ENCODE data around the gene POLR1H. TPM values are rescaled to one million over a fixed set of nuclear protein-coding genes. Genes with fewer than 3 reads are reported as not detected.

Gene POLR1H
- total and polyA plus RNA-seq, 7 donors, result 15.4 to 32.9 (median 23.7) TPM

DNA sequence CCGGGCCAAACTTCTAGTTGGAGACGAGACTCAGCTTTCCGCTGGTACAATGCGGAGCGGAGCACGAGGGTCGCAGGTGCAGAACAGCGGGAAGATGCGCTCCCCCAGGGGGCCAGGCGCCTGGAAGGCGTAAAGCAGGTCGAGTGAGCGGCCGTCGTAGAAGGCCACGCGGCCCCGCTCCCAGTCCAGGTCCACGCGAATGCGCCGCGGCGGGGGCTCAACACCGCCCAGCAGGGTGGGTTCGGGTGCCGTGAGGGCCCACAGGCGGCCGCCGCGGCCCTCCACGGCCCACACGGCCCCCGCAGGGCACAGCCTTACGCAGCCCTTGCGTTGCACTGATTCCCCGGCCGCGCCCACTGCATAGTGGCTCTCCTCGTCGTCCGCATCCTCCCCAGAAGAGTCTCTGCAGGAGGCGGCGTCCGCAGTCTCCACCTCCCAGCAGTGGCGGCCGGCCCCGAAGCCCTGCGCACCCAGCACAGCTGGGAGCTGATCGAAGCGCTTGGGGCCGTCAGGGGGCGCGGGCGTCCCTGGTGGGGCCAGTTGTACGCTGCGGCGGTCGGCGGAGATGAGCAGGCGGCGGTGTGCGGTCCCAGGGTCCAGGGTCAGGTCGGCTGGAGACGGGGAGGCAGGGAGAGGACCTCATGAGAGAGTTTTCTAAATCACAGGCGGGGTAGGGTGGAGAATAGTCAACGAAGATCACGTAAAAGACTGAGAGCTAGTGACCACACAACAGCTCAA is 10.2 kb downstream of the POLR1H start:
- DNase-seq (peak; percentile 29 to 64), ATAC-seq (no peak)
- Histone ChIP-seq H3K27ac (no peak overlapping the region), H3K36me3 (ENCODE audit: insufficient read depth in 1 of 2, low read depth in 1 of 2) (peaks cover 0 to 23% of the 10 kb centered on the region in 2 donors), H3K27me3 (ENCODE audit: insufficient read depth in 3 of 3, low read length in 2 of 3) (peaks cover 0 to 59% (median 33%) of the 10 kb centered on the region in 3 donors), H3K9me3 (no peaks in the 10 kb centered on the region), H3K4me1 (peaks cover 17% of the 10 kb centered on the region), H3K4me3 (peak overlapping the region; percentile 32)
- intact Hi-C loops (cut with DNase I), result no loop called here
- 14 to 27% (median 23%) methylated on average over 49 to 68 of the region's 68 CpGs for WGBS, 3 donors
- TF ChIP-seq, protein P1, sequence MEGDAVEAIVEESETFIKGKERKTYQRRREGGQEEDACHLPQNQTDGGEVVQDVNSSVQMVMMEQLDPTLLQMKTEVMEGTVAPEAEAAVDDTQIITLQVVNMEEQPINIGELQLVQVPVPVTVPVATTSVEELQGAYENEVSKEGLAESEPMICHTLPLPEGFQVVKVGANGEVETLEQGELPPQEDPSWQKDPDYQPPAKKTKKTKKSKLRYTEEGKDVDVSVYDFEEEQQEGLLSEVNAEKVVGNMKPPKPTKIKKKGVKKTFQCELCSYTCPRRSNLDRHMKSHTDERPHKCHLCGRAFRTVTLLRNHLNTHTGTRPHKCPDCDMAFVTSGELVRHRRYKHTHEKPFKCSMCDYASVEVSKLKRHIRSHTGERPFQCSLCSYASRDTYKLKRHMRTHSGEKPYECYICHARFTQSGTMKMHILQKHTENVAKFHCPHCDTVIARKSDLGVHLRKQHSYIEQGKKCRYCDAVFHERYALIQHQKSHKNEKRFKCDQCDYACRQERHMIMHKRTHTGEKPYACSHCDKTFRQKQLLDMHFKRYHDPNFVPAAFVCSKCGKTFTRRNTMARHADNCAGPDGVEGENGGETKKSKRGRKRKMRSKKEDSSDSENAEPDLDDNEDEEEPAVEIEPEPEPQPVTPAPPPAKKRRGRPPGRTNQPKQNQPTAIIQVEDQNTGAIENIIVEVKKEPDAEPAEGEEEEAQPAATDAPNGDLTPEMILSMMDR (IDR thresholded peaks at IDR 0.05), result no peak

DNA sequence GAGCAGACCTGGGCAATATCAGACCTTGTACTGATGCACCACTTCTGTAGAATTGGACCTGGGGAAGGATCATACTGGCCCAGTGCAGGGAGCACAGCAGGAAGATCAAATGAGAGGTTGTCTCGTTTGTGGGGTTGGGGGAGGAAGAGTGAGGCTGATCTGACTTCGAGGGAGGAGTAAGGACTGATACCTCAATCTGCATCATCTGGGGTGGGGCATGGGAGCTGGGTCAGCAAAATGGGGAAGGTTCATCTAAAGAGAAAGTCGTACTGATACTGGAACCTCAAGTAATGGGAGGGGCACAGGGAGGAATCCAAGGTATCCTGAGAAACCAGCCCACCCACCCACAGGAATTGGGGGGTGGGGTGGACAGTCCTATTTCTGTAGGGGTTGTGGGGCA is 10.8 kb downstream of the POLR1H start:
- no peak for ATAC-seq
- 45 to 56% (median 51%) methylated on average over 3 of the region's 3 CpGs for WGBS, 3 donors

DNA sequence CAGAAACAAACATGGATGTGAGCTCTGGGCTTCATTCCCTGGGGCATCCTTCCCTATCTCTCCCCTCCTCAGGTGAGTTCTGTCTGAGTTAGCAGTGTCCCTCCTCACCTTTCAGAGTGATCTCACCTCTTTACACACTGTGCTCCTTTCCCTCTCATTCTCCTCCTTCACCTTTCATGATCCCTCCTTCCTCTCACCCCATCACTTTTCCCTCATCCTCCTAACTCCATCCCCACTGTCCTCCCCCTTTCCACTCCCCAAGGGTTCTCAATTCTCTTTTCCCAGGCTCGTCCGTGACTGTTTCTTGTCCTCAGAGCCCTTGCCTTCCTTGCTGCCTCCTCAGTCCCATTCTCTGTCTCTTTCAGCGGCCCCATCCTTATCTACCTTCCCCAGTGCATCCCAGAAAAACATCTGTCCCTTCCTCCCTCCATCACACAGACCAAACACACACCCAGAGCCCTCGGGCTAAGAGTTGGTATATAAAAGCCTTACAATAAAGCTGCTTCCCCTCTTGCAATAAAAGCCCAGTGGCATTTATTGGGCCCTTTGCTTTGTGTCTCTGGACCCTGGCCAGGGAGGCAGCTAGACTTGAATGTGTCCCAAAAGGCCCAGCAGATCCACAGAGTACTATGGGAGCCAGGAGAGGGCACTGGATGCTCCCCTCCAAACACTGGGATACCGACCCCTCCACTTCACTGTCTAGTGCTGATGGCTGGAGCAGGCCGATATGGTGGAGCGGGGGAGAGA is 12.6 kb downstream of the POLR1H start:
- ATAC-seq, result no peak
- H3K4me1 ChIP-seq, result peaks cover 8% of the 10 kb centered on the region
- H3K36me3 ChIP-seq (ENCODE audit: insufficient read depth in 1 of 2, low read depth in 1 of 2), result peaks cover 0 to 17% of the 10 kb centered on the region in 2 donors
- H3K27me3 ChIP-seq (ENCODE audit: insufficient read depth in 3 of 3, low read length in 2 of 3), result peaks cover 0 to 80% (median 35%) of the 10 kb centered on the region in 3 donors
- WGBS, 3 donors, result 46 to 55% (median 53%) methylated on average over 7 of the region's 7 CpGs
- no peak overlapping the region for H3K27ac ChIP-seq
- H3K4me3 ChIP-seq, result no peak overlapping the region
- H3K9me3 ChIP-seq, result no peaks in the 10 kb centered on the region
- TF ChIP-seq, protein P1 (IDR thresholded peaks at IDR 0.05), result no peak
- intact Hi-C loops (cut with DNase I), result no loop called here
- no peak for DNase-seq

More for the DNA sequence above, 10.8 kb downstream of the POLR1H start:
- no peaks in the 10 kb centered on the region for H3K9me3 ChIP-seq
- no peak overlapping the region for H3K27ac ChIP-seq
- no peak for DNase-seq
- no peak overlapping the region for H3K4me3 ChIP-seq
- H3K27me3 ChIP-seq (ENCODE audit: insufficient read depth in 3 of 3, low read length in 2 of 3), result peaks cover 0 to 65% (median 33%) of the 10 kb centered on the region in 3 donors
- H3K36me3 ChIP-seq (ENCODE audit: insufficient read depth in 1 of 2, low read depth in 1 of 2), result peaks cover 0 to 23% of the 10 kb centered on the region in 2 donors
- intact Hi-C loops (cut with DNase I), result no loop called here
- H3K4me1 ChIP-seq, result peaks cover 17% of the 10 kb centered on the region
- TF ChIP-seq, protein P1 (IDR thresholded peaks at IDR 0.05), result no peak

DNA sequence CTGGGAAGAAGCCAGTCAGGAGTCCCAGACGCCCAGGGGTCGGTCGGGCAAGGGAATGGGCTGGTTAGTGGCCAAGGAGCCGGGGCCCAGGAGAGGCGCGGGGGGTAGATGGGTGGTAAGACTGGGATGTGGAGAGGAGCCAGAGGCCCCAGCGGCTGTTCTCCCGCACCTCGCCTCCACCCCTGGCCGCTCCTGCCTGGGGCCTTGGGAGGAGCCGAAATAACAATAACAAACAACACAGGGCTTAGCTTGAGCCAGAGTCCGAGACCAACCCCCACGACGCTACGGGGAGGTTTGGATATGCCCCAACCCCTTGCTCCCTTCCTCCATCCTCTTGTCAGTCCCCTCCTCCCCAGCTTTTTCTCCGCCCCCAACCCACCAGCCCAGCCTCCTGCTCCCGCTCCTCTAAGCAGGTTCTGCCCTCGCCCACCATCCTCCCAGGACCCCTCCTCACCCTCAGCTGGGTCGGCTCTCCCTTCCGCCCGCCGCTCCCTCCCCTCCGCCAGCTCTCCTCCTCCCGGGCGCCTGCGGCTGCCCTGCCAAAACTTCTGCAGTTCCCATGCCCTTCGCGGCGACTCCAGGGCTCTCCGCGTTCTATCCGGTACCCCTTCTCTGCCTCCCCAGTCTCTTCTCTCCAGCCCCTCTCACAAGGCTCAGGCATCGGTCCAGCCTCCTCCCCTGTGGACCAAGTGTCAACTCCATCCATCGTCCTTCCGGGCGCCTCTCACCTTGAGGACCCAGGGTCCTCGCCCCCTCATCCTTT is 13.4 kb downstream of the POLR1H start:
- TF ChIP-seq, protein P1 (IDR thresholded peaks at IDR 0.05), result no peak
- ATAC-seq (peak in 1 of 4 donors; percentile 28), DNase-seq (no peak)
- Histone ChIP-seq H3K27ac (no peak overlapping the region), H3K9me3 (no peaks in the 10 kb centered on the region), H3K4me1 (peaks cover 8% of the 10 kb centered on the region), H3K4me3 (peak overlapping the region; percentile 46), H3K36me3 (ENCODE audit: insufficient read depth in 1 of 2, low read depth in 1 of 2) (peaks cover 0 to 9% of the 10 kb centered on the region in 2 donors), H3K27me3 (ENCODE audit: insufficient read depth in 3 of 3, low read length in 2 of 3) (peaks cover 0 to 87% (median 35%) of the 10 kb centered on the region in 3 donors)
- intact Hi-C loops (cut with DNase I), result no loop called here
- WGBS, 3 donors, result 3 to 9% (median 5%) methylated on average over 33 to 37 of the region's 37 CpGs
